NCI-H1048 (cell line): ENCODE data around the gene WDR64.
A peak's percentile ranks its signal among the peaks of the same experiment; 100 is the strongest.

Source experiments
- DNase-seq: peaks from one replicate; lab custom pipeline; 2025; lab: John Stamatoyannopoulos, UW

WDR64 gene

GRCh38 chr1:241839369-241839979, 187.4 kb downstream of the WDR64 start:
- DNase-seq = no peak

- DNase-seq = no peak
These were observed 188.1 kb downstream of the WDR64 start for GRCh38 chr1:241840164-241840563.

DNA sequence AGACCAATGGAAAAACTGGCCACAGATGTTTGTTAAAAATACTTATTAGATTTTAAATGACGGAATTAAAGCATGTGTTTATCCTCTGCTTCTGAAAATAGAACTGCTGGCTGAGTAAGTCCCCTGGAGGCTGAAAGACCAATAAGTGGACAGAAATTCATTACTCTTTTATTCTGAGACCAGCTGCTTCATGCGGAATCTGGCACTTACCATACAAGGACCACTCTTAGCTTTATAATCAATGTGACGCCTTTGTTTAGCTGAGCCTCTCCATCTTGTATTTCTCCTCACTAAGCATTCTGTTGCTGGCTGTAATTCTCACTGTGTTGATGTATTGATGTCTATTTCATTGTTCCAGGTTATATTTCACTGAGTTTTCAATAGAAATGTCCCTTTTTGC, 189.6 kb downstream of the WDR64 start:
- DNase-seq = no peak

DNA sequence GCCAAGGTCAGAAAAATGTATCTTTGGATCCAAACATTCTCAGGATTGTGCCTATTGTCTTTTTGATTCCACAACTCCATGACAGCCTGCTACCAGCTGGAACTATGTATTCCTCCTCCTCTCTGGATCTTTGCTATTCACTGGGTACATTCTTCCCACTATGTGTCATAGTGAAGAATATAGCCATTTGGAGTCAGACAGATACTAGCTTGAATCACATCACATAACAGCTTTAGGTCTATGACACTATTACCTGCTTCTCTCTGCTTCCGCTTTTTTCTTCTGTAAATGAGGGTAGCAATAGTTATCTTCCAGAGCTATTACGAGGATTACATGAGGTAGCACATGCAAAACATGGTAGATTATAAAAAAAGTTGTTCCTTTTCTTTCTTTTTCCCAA, 190.5 kb downstream of the WDR64 start:
- no peak for DNase-seq

- no peak for DNase-seq
These were observed 192.5 kb downstream of the WDR64 start for GRCh38 chr1:241844593-241844992.

- no peak for DNase-seq
These were observed 194.3 kb downstream of the WDR64 start for GRCh38 chr1:241846375-241846774.

- no peak for DNase-seq
These were observed 194.9 kb downstream of the WDR64 start for GRCh38 chr1:241846862-241847539.

GRCh38 chr1:241847540-241847795, 195.4 kb downstream of the WDR64 start:
- DNase-seq = no peak

DNA sequence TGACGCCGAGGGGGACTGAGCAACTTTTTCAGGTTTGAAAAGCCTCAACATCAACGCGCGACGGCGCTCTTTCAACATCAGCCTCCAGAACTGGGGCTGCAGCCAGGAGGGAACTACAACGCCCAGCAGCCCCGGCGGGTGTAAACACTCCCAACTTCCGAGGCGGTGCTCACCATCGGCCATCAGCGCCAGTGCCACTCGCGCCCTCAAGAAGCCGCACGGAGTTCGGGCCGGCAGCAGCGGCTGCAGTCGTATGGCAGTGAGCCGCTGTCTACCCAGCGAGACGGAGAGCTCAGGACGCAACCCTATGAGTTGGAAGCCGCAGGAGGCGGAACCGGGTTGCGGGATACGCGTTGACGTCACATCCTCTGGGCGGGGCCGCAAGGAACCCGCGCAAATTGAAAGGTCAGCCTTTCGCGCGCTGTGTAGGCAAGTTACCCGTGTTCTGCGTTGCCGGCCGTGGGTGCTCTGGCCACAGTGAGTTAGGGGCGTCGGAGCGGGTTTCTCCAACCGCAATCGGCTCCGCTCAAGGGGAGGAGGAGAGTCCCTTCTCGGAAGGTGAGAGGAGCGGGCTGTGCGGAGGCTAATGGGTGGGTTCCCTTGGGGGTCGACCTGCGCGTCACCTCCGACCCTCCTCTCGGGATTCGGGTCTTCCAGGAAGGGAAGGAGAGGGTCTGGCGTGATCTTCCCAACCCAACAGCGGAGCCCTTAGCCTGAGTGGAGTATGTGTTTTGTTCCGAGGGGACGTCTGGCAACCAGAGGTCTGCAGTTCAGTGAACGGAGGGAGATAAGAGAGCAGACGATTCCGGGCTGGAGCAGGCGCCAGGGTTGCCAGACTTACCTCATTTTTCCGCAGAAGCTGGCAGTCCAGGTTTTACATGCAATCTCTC, 196.0 kb downstream of the WDR64 start, which contains the start of gene EXO1:
EXO1 (plus strand) TSS at position 409 of the 890 bp plus-strand sequence. CDS start 2,222 bp downstream, outside the sequence.
- DNase-seq = peak; percentile 89

DNA sequence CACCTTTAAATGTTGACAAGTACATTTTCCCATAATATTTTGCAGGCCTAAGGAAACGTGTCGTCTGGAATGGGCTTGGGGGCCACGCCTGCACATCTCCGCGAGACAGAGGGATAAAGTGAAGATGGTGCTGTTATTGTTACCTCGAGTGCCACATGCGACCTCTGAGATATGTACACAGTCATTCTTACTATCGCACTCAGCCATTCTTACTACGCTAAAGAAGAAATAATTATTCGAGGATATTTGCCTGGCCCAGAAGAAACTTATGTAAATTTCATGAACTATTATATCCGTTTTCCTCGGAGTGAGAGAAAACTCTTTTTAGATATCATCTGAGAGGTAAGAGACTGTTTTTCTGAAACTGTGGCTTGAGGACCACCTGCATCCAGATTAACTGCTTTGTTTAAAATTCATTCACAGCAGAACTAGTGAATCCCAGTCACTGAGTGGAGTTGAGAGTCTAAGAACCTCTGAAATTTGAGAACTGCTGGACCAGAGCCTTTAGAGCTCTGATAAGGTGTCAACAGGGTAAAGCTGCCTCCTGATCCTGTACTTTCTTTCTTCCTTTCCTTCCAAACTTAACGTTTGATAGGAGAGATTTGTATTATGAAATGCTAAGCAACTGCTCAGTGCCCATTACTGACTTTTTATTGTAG, 196.7 kb downstream of the WDR64 start:
- no peak for DNase-seq

DNA sequence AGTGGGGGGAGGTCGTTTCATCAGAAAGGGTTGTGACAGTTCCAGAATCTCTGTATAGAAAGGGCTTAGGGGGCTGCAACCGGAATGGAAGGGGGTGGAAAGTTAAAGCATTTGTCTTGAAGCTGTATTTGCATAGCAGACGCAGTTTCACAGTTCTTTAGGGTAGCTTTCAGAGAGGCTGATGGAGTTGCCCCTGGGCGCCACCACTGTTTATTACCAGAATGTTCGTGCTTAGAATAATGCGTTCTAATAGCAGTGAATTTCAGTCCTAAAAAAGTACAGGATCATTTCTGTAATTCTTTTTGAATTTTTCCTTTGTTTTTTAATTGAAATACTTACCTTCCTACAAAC, 197.2 kb downstream of the WDR64 start:
- DNase-seq = no peak
